ENCODE data around the gene ZKSCAN1. TPM values are rescaled to one million over a fixed set of nuclear protein-coding genes. Genes with fewer than 3 reads are reported as not detected.
A peak's percentile ranks its signal among the peaks of the same experiment; 100 is the strongest.

Gene ZKSCAN1
- total RNA-seq, 4 donors from 2014 or later = 35.0 to 65.2 (median 50.4) TPM

- no peak for TF ChIP-seq POLR2A (IDR thresholded peaks at IDR 0.05)
- TF ChIP-seq CTCF (IDR thresholded peaks at IDR 0.05) = no peak
- 72 to 73% methylated on average over 7 of the region's 7 CpGs for WGBS, 2 donors
- no peak overlapping the region for H3K4me3 ChIP-seq (ENCODE audit: low read depth, poor library complexity, severe bottlenecking)
- no peak for DNase-seq (ENCODE audit: low spot score in 2 of 2)
- intact Hi-C loops (cut with DNase I; ENCODE audit: low total_unique reads) = no loop called here
Observed at GRCh38 chr7:100040575-100040974, 25.2 kb downstream of the ZKSCAN1 start.

- intact Hi-C loops (cut with DNase I; ENCODE audit: low total_unique reads) = no loop called here
- H3K4me3 ChIP-seq (ENCODE audit: low read depth, poor library complexity, severe bottlenecking) = no peak overlapping the region
- no peak for DNase-seq (ENCODE audit: low spot score in 2 of 2)
- WGBS, 2 donors = 35 to 40% methylated on average over 6 of the region's 6 CpGs
- TF ChIP-seq POLR2A (IDR thresholded peaks at IDR 0.05) (no peak), CTCF (IDR thresholded peaks at IDR 0.05) (no peak)
Observed at GRCh38 chr7:100044718-100045117, 29.3 kb downstream of the ZKSCAN1 start.

GRCh38 chr7:100048680-100049079, 33.3 kb downstream of the ZKSCAN1 start:
- 71 to 76% methylated on average over 4 of the region's 4 CpGs for WGBS, 2 donors
- TF ChIP-seq POLR2A (IDR thresholded peaks at IDR 0.05) = no peak
- TF ChIP-seq CTCF (IDR thresholded peaks at IDR 0.05) = no peak
- no peak for DNase-seq (ENCODE audit: low spot score in 2 of 2)
- intact Hi-C loops (cut with DNase I; ENCODE audit: low total_unique reads) = no loop called here
- no peak overlapping the region for H3K4me3 ChIP-seq (ENCODE audit: low read depth, poor library complexity, severe bottlenecking)

- DNase-seq (ENCODE audit: low spot score in 2 of 2) = peak; percentile 70 to 96
- no peak for TF ChIP-seq CTCF (IDR thresholded peaks at IDR 0.05)
- TF ChIP-seq POLR2A (IDR thresholded peaks at IDR 0.05) = no peak
Observed at GRCh38 chr7:100049441-100050291, 34.3 kb downstream of the ZKSCAN1 start, which contains the start of gene ZSCAN21. Gene ZSCAN21 (plus strand): TSS chr7:100049774. CDS start chr7:100057007, 7,233 bp downstream.

GRCh38 chr7:100051611-100052010, 36.2 kb downstream of the ZKSCAN1 start:
- TF ChIP-seq POLR2A (IDR thresholded peaks at IDR 0.05) = no peak
- no peak for TF ChIP-seq CTCF (IDR thresholded peaks at IDR 0.05)
- intact Hi-C loops (cut with DNase I; ENCODE audit: low total_unique reads) = loop anchor here (10.0 kb wide), 1 partner anchor 57 kb away; no protein-coding TSS in a partner anchor
- no peak overlapping the region for H3K4me3 ChIP-seq (ENCODE audit: low read depth, poor library complexity, severe bottlenecking)
- DNase-seq (ENCODE audit: low spot score in 2 of 2) = no peak
- 89 to 95% methylated on average over 3 of the region's 3 CpGs for WGBS, 2 donors

More at GRCh38 chr7:100049441-100050291, 34.3 kb downstream of the ZKSCAN1 start, which contains the start of gene ZSCAN21:
- intact Hi-C loops (cut with DNase I; ENCODE audit: low total_unique reads) = loop anchor here (10.0 kb wide), 1 partner anchor 55 kb away; no protein-coding TSS in a partner anchor
- 0% methylated on average over 34 to 46 of the region's 47 CpGs for WGBS, 2 donors
- peak within 1 kb of the TSS; percentile 66 for H3K4me3 ChIP-seq (ENCODE audit: low read depth, poor library complexity, severe bottlenecking)
